Inflammatory macrophage treated with lipopolysaccharide for 1 hour (primary cell): ENCODE results near the gene RRBP1.

Experiments used
- DNase-seq, 2 donors: peaks; one replicate each; pipeline ENCODE4 v3.0.0-alpha.2; 2020 to 2022

The RRBP1 gene

GRCh38 chr20:17605131-17605660 is 76.8 kb downstream of the RRBP1 start:
- DNase-seq = no peak

GRCh38 chr20:17602493-17602892 is 79.5 kb downstream of the RRBP1 start:
- DNase-seq = no peak

- no peak for DNase-seq
These were observed 80.1 kb downstream of the RRBP1 start for GRCh38 chr20:17601957-17602356.

GRCh38 chr20:17598013-17598550 is 84.0 kb downstream of the RRBP1 start:
- no peak for DNase-seq

- DNase-seq = no peak
These were observed 86.2 kb downstream of the RRBP1 start for GRCh38 chr20:17595856-17596255.

GRCh38 chr20:17594443-17594842 is 87.6 kb downstream of the RRBP1 start:
- DNase-seq = no peak

GRCh38 chr20:17593902-17594301 is 88.1 kb downstream of the RRBP1 start:
- DNase-seq = no peak

- DNase-seq = no peak
These were observed 91.8 kb downstream of the RRBP1 start for GRCh38 chr20:17590245-17590644.

- DNase-seq = no peak
These were observed 92.7 kb downstream of the RRBP1 start for GRCh38 chr20:17589161-17589834.

GRCh38 chr20:17587824-17588223 is 94.2 kb downstream of the RRBP1 start:
- DNase-seq = no peak

- DNase-seq = no peak
These were observed 94.9 kb downstream of the RRBP1 start for GRCh38 chr20:17587148-17587547.

GRCh38 chr20:17586250-17586649 is 95.8 kb downstream of the RRBP1 start:
- DNase-seq = no peak

- DNase-seq = no peak
These were observed 97.4 kb downstream of the RRBP1 start for GRCh38 chr20:17584689-17585088.

GRCh38 chr20:17583126-17583525 is 98.9 kb downstream of the RRBP1 start:
- DNase-seq = no peak

- DNase-seq = no peak
These were observed 101.1 kb downstream of the RRBP1 start for GRCh38 chr20:17580895-17581294.

GRCh38 chr20:17579369-17580039 is 102.5 kb downstream of the RRBP1 start:
- no peak for DNase-seq

GRCh38 chr20:17576215-17576614 is 105.8 kb downstream of the RRBP1 start:
- no peak for DNase-seq

- DNase-seq = no peak
These were observed 108.6 kb downstream of the RRBP1 start for GRCh38 chr20:17573463-17573862.

GRCh38 chr20:17572034-17572638 is 109.9 kb downstream of the RRBP1 start:
- no peak for DNase-seq

- no peak for DNase-seq
These were observed 110.9 kb downstream of the RRBP1 start for GRCh38 chr20:17571153-17571527.

- DNase-seq = peak; percentile 25 to 34
These were observed 111.5 kb downstream of the RRBP1 start for GRCh38 chr20:17570347-17571152.

- DNase-seq = peak; percentile 83 to 87
These were observed 112.3 kb downstream of the RRBP1 start, which contains the start of gene DSTN for GRCh38 chr20:17569616-17570346. Gene DSTN (plus strand): TSS chr20:17570075. CDS start chr20:17570209, 134 bp downstream.
